Progenitor cell of endocrine pancreas (in vitro differentiated cells): ENCODE measurements around the gene CABLES2. TPM values are rescaled to one million over a fixed set of nuclear protein-coding genes. Genes with fewer than 3 reads are reported as not detected.

Source experiments
- DNase-seq: peaks from one replicate; pipeline ENCODE4 v3.0.0; 2021; ENCODE audit warnings: low spot score; ENCODE audit not compliant: unreplicated experiment
- H3K27ac Mint-ChIP-seq: 2 replicates; pipeline ENCODE4 v1.8.0; 2021; ENCODE audit warnings: mild to moderate bottlenecking, moderate library complexity, mixed read lengths
- H3K27me3 Mint-ChIP-seq: 2 replicates; pipeline ENCODE4 v1.8.0; 2021; ENCODE audit warnings: mixed read lengths
- H3K36me3 Mint-ChIP-seq: 2 replicates; pipeline ENCODE4 v1.8.0; 2022; ENCODE audit warnings: mixed read lengths; ENCODE audit not compliant: insufficient read depth
- H3K4me1 Mint-ChIP-seq: 2 replicates; pipeline ENCODE4 v1.8.0; 2021; ENCODE audit warnings: low read depth, mixed read lengths
- H3K4me3 Mint-ChIP-seq: 2 replicates; pipeline ENCODE4 v1.8.0; 2021; ENCODE audit warnings: low read depth, mild to moderate bottlenecking, moderate library complexity, mixed read lengths
- H3K9me3 Mint-ChIP-seq: 2 replicates; pipeline ENCODE4 v1.8.0; 2021; ENCODE audit warnings: low read depth, mixed read lengths
- total RNA-seq: library from RNA; stranded (reverse); gene quantifications from 2 replicates; pipeline ENCODE4 v1.2.1, GENCODE V29; 2021
- TF ChIP-seq, protein P1 (sequence below): fragments of 200-600 bp; sonication (generic); IDR thresholded peaks from one replicate; pipeline ENCODE4 v1.5.0; 2021; ENCODE audit warnings: antibody characterized with exemption, mild to moderate bottlenecking; ENCODE audit not compliant: unreplicated experiment

The CABLES2 gene
- total RNA-seq, 1 donor from 2014 or later: 21.7 TPM

DNA sequence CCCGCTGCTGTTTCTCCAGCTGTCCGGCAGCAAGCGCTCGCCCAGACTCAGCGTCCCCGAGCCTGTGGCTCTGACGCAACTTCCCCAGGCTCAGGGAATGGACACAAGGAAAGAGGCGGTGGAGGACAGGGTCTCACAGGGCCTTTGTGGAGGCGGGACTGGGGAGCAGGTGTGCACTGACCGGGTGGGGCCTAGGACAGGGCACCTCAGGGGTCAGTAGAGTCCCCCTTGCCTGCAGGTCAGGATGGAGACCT lies 60.0 kb downstream of the CABLES2 start:
- peaks cover 30% of the 10 kb centered on the region for H3K36me3 Mint-ChIP-seq
- no peak overlapping the region for H3K4me3 Mint-ChIP-seq
- H3K9me3 Mint-ChIP-seq: peaks cover 8% of the 10 kb centered on the region
- TF ChIP-seq, protein P1, sequence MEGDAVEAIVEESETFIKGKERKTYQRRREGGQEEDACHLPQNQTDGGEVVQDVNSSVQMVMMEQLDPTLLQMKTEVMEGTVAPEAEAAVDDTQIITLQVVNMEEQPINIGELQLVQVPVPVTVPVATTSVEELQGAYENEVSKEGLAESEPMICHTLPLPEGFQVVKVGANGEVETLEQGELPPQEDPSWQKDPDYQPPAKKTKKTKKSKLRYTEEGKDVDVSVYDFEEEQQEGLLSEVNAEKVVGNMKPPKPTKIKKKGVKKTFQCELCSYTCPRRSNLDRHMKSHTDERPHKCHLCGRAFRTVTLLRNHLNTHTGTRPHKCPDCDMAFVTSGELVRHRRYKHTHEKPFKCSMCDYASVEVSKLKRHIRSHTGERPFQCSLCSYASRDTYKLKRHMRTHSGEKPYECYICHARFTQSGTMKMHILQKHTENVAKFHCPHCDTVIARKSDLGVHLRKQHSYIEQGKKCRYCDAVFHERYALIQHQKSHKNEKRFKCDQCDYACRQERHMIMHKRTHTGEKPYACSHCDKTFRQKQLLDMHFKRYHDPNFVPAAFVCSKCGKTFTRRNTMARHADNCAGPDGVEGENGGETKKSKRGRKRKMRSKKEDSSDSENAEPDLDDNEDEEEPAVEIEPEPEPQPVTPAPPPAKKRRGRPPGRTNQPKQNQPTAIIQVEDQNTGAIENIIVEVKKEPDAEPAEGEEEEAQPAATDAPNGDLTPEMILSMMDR: no peak
- H3K27me3 Mint-ChIP-seq: no peaks in the 10 kb centered on the region
- H3K27ac Mint-ChIP-seq: no peak overlapping the region
- H3K4me1 Mint-ChIP-seq: no peaks in the 10 kb centered on the region
- DNase-seq: no peak

DNA sequence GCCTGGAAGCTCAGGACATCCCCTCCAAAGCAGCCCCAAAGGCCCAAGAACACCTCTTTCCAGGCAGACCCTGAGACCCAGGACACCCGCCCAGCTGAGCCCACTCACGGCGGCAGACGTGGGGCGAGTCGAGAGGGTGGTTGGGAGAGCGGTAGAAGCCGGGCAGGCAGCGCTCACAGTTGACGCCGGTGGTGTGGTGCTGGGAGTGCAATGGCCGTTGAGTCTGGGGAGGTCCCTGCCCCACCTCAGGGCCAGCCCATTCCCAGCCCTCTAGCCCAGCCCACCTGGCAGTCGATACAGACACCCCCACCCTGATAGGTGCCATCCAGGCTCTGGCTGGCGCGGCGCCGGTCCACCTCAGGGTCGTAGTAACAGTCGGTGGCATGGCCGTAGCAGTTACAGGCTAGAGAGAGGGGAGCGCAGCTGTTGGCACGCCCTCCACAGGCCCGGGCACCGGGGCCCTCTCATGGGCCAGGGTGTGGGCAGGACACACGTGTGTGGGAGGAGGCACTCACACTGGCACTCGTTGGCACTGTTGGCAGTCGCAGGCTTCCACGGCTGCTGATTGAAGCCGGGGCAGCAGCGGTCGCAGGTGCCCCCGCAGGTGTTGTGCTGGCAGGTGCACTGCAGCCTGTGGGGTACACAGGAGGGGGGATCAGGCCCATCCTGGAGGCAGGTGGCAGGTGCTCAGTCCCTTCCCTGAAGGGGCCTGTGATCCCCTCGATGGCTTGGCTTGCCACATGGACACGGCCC lies 60.5 kb downstream of the CABLES2 start:
- Mint-ChIP-seq H3K4me3 (no peak overlapping the region), H3K4me1 (no peaks in the 10 kb centered on the region), H3K36me3 (peaks cover 33% of the 10 kb centered on the region), H3K27me3 (no peaks in the 10 kb centered on the region), H3K27ac (no peak overlapping the region), H3K9me3 (peaks cover 8% of the 10 kb centered on the region)
- DNase-seq: no peak
- TF ChIP-seq, protein P1: no peak

DNA sequence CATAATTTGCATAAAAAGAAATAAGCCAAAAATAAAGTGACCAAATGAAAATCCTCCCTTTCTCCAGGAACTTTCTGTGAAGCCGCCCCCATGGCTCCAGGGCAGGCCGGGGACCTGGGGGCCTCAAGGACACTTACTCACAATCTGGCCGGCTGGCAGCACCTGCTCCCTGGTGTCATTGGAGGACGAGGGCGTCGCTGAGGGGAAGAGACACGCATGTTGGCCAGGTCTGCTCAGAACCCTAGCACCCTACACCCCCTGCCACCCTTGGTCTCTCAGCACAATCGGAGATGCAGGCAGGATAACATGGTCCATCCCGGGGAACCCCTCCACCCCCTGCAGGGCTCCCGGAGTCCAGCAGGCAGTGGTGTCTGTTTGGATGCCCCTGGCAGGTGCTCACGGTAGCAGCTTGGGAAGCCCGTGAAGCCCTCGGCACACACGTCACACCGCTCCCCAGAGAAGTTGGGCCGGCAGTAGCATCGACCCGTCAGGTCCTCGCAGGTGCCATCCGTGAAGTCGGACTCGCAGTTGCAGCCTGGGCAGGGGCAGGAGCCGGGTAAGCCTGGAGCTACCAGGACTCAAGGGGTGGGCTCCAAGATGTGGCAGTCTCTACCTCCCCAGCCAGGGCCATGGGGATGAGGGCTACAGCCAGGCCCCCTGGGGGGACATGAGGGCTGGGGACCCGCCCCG lies 61.3 kb downstream of the CABLES2 start:
- TF ChIP-seq, protein P1: no peak
- DNase-seq: no peak
- no peak overlapping the region for H3K4me3 Mint-ChIP-seq
- H3K4me1 Mint-ChIP-seq: no peaks in the 10 kb centered on the region
- peaks cover 38% of the 10 kb centered on the region for H3K36me3 Mint-ChIP-seq
- H3K9me3 Mint-ChIP-seq: peaks cover 8% of the 10 kb centered on the region
- no peaks in the 10 kb centered on the region for H3K27me3 Mint-ChIP-seq
- H3K27ac Mint-ChIP-seq: no peak overlapping the region

DNA sequence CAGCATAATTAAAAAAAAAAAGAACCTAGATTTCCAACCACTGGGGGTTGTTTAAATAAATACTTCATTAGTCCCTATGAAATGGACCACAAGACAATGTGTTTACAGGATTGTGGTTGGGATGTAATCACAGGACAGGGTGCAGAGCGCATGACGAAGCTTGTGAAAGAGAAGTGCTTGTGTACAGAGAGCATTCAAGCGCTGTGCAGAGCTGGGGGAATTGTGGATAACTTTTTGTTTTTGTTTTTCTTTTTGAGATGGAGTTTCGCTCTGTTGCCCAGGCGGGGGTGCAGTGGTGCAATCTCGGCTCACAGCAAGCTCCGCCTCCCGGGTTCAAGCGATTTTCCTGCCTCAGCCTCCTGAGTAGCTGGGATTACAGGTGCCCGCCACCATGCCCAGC lies 62.3 kb downstream of the CABLES2 start:
- H3K4me1 Mint-ChIP-seq: no peaks in the 10 kb centered on the region
- H3K27ac Mint-ChIP-seq: no peak overlapping the region
- H3K27me3 Mint-ChIP-seq: no peaks in the 10 kb centered on the region
- H3K36me3 Mint-ChIP-seq: peaks cover 40% of the 10 kb centered on the region
- TF ChIP-seq, protein P1: no peak
- no peak overlapping the region for H3K4me3 Mint-ChIP-seq
- H3K9me3 Mint-ChIP-seq: peaks cover 8% of the 10 kb centered on the region
- no peak for DNase-seq

DNA sequence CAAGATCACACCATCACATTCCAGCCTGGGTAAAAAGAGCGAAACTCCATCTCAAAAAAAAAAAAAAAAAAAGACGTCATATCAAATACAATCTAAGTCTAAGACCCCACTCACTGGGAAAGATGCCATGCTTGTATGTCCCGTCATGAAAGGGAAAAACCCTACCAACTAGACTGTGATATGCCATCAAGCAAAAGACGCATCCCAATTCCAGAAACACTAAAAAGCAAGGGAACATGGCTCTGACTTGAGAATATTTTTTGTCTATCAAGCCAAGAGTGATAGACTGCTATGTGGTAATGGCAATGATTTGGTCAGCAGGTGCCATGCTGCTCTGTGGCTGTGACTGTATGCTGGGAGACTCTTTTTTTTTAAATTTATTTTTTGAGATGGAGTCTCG lies 63.0 kb downstream of the CABLES2 start:
- Mint-ChIP-seq H3K36me3 (peaks cover 40% of the 10 kb centered on the region), H3K27ac (no peak overlapping the region)
- no peak for DNase-seq

More for the DNA sequence above, 63.0 kb downstream of the CABLES2 start:
- H3K27me3 Mint-ChIP-seq: no peaks in the 10 kb centered on the region
- TF ChIP-seq, protein P1: no peak
- peaks cover 4% of the 10 kb centered on the region for H3K9me3 Mint-ChIP-seq
- H3K4me3 Mint-ChIP-seq: no peak overlapping the region
- H3K4me1 Mint-ChIP-seq: no peaks in the 10 kb centered on the region
